ENCODE measurements around the gene ACP4.
A peak's percentile ranks its signal among the peaks of the same experiment; 100 is the strongest.
"Not testable (repeated sequence)": the region's sequence is repeated elsewhere in the genome, so short reads cannot be mapped to it uniquely, and the experiment has no call there.

ACP4 gene

DNA sequence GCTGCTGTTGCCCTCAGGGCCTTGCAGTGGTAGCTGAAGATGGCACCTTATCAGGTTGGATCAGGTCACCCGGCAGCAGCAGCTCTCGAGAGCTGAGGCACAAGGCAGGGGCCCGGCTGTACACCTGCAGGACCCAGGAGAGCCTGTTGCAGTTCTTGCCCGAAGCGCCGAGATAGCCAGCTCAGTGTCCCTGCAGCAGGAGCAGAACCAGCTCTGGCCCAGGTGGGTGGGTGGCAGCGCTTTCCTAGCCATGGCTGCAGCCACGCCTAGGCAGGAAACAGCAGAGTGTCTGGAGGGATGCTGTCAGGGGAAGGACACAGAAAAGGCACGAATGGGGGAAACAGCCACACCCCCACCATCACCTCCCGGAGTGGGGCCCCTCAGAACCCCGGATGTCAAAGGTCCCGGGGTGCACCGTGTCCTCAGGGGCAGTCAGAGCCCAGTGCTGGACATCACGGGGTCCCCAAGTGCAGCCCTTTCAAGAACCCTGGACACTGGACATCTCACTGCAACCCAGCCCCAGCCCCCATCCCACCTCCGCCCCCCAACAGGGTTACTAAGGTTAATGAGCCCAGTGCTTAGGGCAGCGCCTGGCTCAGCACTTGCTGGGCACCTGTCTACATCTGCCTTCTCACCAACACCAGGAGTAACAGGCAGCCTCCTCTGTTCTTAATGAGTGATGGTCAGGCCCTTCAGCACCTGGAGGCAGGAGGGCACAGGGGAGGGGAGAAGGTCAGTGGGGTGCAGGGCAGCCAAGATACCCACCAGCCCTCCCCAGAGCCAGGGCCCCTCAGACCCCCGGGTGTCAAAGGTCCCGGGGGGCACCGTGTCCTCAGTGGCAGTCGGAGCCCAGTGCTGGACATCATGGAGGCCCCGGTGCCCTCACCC is 8.7 kb downstream of the ACP4 start:
- DNase-seq, result no peak

DNA sequence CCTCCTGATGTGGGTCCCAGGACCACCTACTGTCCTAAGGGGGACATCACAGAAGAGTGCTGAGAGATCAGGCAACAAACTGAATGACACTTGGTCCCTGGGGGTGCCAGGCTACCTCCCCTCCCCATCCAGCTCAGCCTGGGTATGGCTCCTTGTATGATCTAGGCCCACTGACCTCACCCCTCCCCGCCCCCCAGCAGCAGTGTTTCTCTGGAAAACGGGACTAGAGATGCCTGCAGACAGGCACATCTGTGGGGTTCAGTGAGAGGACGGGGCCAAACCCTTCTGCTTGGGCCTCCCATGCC is 9.3 kb downstream of the ACP4 start:
- no peak for DNase-seq

DNA sequence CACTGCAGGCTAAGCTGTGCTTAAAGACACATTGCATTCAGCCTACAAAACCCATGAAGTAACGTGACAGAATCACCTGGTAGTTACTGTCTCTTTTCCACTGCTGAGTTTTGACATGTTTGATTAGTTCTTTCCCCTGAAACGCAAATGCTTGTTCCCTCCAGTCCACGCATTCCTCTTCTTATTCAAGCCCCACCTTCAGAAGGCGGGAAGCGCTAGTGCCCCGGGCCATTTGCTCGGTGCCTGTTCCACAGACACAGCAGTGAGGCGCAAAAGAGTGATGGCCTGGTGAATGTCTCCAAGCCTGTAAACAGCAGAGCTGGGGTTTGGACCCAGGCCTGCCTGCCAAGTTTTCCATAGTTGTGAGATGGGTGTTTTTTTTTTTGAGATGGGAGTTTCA is 10.9 kb downstream of the ACP4 start:
- DNase-seq, result no peak

DNA sequence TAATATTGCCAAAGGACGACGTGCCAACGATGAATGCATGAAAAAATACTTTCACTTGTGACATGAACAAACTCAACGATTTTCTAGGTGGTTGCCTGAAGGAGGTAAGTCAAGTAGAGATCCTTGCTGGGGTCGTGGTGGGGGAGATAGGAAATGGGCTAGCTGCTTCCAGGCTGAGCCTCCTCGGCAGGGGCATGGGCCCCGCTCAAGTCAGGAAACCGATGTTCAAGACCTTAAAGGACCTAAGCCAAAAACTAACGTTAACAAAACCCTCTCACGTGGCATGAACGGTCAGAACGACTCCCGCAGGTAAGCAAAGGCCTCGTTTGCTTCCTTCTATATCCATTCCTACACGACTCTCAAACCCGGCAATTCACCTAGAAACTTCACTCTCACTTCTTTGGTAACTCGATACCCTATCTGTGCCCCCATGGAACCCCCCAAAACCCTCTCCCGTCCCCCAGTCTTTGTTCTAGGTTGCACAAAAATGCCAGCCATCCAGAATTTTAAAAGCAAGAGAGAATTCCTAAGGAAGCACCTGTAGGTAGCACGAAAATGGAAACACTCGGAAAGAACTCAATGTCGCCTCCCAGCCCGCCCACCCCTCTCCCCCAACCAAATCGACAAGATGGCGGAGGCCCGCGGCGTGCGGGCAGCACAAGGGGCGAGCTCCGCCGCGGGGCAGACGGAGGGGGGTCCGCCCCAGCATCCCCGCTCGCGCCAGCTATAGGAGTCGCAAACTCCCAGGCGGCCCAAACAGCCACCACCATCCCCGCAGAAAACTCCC is 13.6 kb downstream of the ACP4 start:
- peak; percentile 61 for DNase-seq

DNA sequence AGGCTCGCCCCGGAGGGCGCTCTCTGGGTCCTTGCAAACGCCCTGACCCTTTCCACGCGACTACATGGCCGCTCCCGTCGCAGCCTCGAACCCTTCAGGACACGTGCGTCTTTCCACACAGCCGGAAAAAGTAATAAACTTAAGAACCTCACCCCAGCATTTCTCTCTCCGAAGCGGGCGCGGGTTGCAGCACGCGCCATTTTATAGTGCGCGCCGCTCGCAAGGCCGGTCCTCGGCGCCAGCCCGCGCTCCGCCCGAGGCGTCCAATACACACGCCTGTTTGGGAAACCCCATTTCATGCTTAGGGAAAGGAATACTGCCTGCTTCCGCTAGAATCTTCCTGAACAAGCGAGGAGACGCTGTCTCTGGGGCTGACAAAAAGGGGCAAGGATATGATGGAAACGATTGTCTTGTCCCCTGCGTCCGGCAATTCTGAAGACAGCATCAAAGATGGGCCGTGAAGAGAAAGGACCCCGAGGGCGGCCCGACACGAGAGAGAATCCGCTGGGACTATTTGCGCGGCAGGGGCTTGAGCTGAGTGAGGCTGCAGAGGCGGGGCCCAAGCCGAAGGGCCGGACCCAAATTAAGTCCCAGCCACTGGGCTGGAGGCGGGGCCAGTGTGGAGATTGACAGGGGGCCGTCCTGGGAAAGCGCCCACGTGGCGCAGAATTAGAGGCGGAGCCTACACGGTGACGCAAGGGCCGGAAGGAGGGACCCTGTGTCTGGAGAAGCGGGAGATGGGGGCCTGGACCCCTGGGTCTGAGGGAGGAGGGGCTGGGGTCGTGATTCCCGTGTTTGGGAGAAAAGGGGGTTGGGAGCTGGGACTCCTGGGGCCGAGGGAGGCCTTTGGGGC is 14.4 kb downstream of the ACP4 start:
- peak; percentile 99 for DNase-seq

DNA sequence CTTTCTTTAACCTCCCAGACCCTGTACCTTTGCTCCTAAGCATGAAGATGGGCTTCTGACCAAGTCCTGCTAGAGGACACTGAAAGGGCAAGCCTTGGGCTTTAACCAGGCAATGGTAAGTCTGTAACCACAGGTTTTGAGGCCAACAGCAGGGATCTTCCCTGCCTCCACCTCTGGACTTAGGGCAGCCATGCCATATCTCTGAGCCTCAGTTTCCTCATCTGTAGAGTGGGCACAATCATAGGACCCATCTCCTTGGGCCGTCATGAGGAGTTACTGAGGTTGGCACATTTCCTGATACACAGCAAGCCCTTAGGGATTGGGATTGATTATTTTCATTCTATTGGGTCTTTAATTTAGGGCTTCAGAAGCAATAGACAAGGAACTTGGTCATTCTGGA is 18.6 kb downstream of the ACP4 start:
- no peak for DNase-seq

DNA sequence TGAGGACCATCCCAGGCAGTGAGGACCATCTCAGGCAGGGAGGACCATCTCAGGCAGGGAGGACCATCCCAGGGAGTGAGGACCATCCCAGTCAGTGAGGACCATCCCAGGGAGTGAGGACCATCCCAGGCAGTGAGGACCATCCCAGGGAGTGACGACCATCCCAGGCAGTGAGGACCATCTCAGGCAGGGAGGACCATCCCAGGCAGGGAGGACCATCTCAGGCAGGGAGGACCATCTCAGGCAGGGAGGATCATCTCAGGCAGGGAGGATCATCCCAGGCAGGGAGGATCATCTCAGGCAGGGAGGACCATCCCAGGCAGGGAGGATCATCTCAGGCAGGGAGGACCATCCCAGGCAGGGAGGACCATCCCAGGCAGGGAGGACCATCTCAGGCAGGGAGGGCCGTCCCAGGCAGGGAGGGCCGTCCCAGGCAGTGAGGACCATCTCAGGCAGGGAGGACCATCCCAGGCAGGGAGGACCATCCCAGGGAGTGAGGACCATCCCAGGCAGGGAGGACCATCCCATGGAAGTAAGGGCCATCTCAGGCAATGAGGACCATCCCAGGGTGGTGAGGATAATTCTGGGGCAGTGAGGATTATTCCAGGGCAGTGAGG is 21.5 kb downstream of the ACP4 start:
- not testable (repeated sequence) for DNase-seq

DNA sequence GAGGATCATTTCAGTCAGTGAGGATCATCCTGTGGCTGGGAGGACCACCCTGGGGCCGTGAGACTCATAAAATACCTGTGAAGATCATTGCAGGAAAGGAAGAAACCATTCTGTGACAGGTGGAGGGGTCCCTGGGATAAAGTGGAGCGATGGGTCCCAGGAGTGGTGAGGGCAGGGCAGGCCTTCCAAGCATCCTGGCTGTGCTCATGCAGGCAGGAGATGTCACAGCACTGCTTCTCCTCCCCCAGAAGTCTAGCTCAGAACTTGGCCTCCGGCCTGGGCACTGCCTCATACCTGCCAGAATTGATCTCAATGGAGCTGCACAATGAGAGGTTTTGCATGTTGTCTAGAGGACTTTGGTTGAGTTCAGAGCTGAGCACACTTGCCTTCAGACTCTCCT is 22.3 kb downstream of the ACP4 start:
- no peak for DNase-seq

DNA sequence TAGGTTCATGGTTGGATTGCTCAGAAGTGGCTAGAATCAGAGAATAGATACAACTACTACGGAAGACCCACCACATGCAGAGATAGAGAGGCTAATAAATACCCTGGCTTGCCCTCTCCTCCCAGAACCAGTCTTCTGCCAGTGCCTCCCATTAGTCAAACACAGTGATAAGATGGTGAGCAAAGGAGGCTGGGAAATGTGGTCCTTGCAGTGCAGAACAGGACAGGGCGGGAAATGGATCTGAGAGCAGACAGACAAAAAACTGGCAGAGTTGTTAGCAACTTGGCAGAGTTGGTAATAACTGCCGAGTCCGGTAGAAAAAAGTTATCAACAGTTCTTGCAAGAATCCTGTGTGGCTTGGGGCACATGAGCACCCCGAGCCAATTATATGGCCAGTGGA is 24.7 kb downstream of the ACP4 start:
- no peak for DNase-seq

DNA sequence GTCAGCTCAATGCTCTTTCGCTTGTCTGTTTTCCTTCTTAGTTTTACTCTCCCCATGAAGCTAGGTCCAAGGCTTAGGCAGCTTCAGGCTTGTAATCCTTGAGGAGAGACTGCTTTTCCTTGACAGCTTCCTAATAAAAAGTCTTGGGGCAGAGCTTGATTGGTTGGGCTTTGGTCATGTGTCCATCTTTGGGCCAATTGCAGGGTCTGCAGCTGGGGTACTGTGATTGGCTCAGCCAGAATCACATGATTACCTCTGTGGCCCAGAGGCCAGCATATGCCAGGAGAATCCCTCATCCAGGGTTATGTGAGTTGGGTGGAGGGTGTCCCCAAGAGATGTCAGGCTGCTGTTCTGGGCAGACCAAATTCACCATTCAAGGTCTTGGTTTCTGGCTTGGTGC is 25.2 kb downstream of the ACP4 start:
- no peak for DNase-seq

DNA sequence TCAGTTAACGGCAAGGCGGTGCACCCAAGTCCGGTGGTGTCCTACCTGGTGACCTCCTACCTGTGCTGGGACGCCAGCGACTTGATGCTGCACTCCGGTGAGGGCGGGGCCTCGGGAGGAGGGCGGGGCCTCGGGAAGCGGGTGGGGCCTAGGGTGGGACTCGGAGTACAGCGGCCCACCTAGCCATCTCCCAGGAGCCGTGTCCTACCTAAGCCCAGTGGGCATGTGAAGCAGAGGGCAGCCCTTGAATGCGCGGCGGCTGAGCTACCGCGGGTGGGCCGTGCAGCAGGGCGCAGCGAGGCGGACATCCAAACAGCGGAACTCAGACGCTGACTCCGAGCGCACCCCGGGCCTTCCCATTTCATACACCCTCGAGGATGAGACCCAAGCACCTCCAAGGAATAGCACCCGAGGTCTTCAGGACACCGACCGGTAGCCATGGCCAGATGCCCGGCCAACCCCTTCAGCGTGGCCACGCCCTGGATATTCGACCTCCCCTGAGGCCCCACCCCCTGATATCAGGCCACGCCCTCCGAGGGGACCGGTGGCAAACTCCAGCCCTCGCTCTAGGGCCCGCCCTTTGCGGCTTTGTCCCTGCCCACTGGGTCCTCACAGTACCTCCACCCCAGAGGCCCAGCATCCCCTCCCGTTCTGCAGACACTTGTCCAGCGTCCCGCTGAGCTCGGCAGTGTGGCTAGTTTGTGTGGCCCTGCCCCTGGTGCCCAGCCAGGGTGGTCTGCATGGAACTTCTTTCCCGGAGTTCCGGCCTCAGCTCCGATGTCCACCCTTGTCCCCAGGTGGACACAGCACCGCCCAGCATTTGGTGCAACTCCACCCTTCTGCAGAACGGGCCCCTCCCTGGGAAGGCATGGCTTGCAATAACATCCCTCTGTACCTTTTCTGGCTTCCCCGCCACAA is 28.0 kb downstream of the ACP4 start:
- peak; percentile 79 for DNase-seq

DNA sequence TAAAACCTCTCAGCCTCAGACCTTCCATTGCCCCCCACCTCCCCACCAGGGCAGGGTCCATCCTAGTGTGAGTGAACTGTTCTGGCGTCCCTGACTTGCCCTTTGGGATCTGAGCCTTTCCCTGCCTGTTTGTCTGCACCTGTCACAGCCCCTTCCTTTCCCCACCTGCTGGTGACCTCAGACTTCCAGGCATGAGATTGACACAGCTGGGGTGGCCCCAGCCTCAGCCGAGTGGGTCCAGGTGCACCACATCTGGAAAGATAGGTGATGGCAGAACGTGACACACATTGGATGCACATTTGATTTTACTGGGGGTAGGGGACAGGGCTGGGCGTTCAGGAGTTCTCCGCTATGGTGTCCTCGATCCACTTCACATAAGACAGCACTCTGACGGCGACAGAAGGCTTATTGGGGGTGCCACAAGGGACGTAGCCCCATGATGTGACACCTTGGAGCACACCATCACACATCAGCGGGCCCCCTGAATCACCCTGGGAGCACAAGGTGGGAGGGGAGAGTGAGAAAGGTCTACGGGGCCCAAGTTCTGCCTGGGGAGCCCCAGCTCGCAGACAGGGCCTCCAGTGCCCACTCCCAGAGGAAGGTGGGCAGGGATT is 28.8 kb downstream of the ACP4 start:
- DNase-seq, result no peak

DNA sequence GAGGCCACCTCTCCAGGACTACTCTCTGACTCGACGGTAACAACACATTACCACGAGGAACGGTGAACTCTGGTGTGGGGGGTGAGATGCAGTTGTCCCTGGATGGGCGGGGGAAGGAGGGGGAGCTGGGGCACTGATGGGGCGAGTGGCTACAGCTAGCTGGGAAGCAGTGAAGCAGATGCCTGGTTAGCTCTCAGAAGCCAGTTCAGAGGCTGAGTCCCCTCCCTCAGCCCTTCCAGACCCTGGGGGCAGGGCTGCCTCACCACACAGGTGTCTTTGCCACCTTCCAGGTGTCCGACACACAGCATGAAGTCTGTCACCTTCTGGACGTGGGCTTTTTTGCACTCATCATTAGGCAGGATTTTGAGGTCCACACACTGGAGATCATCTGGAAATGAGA is 29.4 kb downstream of the ACP4 start:
- DNase-seq, result no peak

DNA sequence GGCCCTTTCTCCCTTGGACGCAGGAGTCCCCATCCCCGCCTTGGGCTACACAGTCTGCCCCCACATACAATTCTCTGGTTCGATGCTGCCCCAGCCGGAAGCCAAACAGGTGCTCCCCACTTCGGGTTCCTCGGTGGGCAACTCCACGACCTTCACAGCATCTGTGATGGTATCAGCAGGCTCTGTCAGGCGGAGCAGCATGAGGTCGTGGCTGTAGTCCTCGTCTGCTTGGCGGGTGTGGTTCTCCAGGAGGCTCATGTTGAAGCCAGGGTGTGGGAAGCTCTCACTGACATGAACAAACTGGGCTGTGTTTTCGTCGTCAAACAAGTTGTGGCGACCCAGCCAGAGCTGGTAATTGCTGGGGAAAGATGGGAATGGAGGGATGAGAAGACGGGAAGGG is 29.9 kb downstream of the ACP4 start:
- no peak for DNase-seq

DNA sequence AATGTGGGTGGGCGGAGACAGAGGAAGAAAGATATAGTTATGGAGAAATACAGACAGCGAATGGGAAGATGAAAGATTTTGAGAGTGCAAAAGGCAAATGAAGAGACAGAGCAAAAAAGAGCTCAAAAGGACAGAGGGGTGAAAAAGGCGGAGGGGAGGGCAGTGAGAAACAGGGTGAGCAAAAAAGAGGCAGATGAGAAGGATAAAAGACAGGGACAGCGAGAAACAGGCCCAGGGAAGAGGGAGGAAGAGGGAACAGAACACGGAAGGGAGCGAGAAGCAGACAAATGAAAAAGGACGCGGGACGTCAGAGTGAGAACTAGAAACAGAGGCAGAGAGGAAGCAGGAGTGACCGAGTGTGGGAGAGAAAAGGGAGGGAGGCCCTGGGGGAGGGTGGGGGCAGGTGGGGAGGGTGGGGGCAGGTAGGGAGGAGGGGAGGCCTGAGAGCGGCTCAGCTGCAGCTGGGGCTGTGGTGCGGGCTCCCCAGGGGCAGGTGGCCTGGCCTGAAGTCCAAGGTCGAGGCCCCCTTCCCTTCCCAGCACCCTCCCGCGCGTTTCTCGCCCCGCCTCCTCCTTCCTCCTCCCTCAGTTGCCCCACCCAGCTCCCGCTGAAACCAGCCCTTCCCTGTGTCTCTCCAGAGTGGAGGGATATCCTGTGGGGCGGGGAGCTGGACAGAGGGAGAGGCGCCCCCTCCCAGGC is 30.5 kb downstream of the ACP4 start:
- DNase-seq, result no peak

DNA sequence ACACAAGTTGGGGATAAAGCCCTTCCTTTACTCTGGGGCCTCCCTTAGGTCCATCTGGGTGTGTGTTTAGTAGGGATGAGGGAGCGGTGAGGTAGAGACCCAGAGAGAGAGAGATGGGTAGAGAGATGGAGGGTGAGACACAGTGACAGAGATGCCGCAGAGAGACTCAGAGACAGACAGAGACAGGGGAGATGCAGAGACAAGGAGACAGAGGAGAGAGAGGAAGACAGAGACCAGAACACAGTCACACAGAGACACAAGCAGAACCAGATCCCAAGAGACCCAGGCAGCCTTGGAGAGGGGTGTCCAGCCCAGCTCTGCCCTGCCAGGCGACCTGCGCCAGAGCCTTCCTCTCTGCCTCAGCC is 31.0 kb downstream of the ACP4 start:
- no peak for DNase-seq

DNA sequence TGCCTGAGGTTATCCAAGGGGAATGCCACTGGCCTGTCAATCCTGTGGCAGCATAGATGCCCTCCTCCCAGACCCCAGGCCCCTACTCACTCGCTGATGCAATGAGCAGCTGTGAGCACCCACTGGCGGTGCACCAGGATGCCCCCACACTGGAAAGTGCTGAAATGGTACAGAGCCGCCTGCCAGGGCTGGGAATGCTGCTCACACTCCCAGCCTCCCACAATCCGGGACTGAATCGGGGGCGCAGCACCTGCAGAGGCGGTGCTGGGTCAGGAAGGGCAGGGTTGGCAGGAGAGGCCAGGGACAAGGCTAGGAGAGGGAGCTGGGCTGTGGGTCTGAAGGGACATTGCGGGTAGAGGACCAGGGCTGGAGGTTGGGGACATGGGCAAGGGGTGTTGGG is 31.4 kb downstream of the ACP4 start:
- no peak for DNase-seq

DNA sequence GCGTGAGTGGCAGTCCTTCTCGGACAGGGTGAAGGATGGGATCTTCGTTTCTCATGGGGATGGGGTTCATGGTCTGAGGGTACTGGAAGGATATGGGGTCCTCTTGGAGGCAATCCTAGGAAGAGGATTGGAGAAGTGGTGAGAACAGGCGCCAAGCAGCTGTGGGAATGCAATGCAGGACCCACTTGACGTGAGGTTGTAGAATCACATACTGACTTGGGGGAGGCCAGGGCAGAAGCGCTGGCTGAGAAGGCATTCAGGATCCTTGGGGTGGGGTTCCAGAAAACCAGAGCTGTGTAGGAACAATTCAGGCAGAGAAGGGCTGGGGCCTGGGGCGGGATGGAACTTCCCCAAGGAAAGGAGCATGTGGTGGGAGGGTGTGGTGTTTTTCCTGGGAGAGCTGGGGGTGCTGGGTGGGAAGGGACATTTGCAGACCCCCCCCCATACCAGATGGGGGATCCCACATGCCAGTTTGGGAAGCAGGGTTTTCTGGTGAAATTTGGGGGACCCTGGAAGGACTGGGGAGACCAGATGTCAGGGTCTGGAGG is 32.5 kb downstream of the ACP4 start:
- DNase-seq, result no peak

DNA sequence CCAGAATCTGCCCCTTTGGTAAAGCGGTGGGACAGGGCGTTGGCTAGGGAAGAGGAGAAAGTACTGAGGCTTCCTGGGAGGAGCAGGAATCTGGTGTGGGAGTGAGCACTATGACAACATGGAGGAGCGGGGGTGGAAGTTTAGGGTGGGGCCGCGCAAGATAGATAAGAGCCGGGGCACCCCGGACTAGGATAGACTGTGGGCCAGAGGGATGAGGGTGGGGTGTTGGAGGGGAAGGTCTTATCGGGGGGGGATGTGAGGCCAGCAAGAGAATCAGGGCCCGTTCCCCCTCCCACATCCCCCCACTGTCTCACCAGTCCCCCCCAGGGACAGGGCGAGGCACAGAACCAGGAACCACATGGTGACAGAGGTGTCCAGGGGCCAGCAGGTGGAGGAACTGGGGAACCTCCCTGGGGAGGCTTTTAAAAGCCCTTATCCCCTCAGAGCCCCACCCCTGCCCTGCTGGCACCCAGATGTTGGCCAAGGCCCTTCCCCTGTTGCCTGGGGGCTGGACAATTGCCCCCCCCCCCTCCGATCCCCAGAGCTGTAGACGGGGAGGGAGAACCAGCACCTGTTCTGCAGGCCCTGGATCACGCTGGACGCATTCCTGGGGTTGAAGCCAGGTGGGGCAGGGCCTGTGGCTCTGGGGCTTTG is 33.3 kb downstream of the ACP4 start, which contains the start of gene KLK1:
TSS of gene KLK1 (minus strand) at position 399 of the 654 bp plus-strand sequence. CDS start at position 360, 39 bp downstream.
- DNase-seq, result no peak
